Adrenal gland (tissue), 12 donors: ENCODE results near the gene ASCC1. TPM values are rescaled to one million over a fixed set of nuclear protein-coding genes. Genes with fewer than 3 reads are reported as not detected.

Experiments used
- DNase-seq, 7 donors: peaks; one replicate each; pipeline ENCODE4 v3.0.0-alpha.2; 2019 to 2020
- H3K27ac ChIP-seq, 5 donors: fragments of 200-600 bp; sonication (generic) in 4 of 5; 1 replicate in 3 of 5; 2 replicates in 2 of 5; pipeline versions ENCODE4 v1.5.1 to v1.8.0; 2016 to 2020; ENCODE audit warnings: mild to moderate bottlenecking in 1 of 5
- H3K27me3 ChIP-seq: fragments of 200-600 bp; 2 replicates; pipeline ENCODE4 v1.8.0; 2021
- H3K36me3 ChIP-seq, 2 donors: fragments of 200-600 bp; replicated peaks in 1 of 2; 1 replicate in 1 of 2; 2 replicates in 1 of 2; pipeline versions ENCODE4 v1.5.1 to v1.8.0; 2018 to 2022
- H3K4me1 ChIP-seq, 2 donors: fragments of 200-600 bp; replicated peaks in 1 of 2; 1 replicate in 1 of 2; 2 replicates in 1 of 2; pipeline versions ENCODE4 v1.5.1 to v1.8.0; 2018 to 2021
- H3K4me3 ChIP-seq, 4 donors: fragments of 200-600 bp; sonication (generic) in 3 of 4; one replicate each; pipeline ENCODE4 v1.5.1; 2016 to 2018
- H3K9me3 ChIP-seq, 3 donors: fragments of 200-600 bp; sonication (generic) in 1 of 3; replicated peaks in 1 of 3; 1 replicate in 2 of 3; 2 replicates in 1 of 3; pipeline versions ENCODE4 v1.5.1 to v1.8.0; 2016 to 2021
- POLR2A ChIP-seq, 2 donors: fragments of 450-650 bp; IDR thresholded peaks; one replicate each; pipeline ENCODE4 v1.6.1; 2017; ENCODE audit warnings: antibody characterized with exemption in 2 of 2, mild to moderate bottlenecking in 2 of 2, moderate library complexity in 1 of 2
- WGBS, 4 donors: extraction: QIAGEN DNeasy Blood & Tissue Kit in 2 of 4; methylation state at CpG; one replicate each; pipeline versions ENCODE4 v1.1.5 to v1.1.7; 2013 to 2017; 5-methylcytosine and 5-hydroxymethylcytosine counted together
- intact Hi-C, 2 donors: fragments of 100-400 bp; cut with DNase I; formaldehyde crosslinking; loops; one replicate each; pipeline versions ENCODE4 v1.14.1 to v1.15.0; 2022 to 2023
- polyA plus RNA-seq, 3 donors: library from polyadenylated mRNA; stranded (reverse); fragments of 200-250 nt in 2 of 3; fragments of 350-450 nt in 1 of 3; fragmentation: Illumina TruSeq in 1 of 3; extraction: RNeasy Lipid Tissue Mini Kit (QIAGEN cat#74804) in 1 of 3; gene quantifications; one replicate each; pipeline ENCODE4 v1.2.3, GENCODE V29; 2013 to 2014
- total RNA-seq, 9 donors: library from RNA; depleted of rRNA in 4 of 9; stranded (reverse); fragments of >200 nt in 4 of 9; fragments of 120-200 nt in 1 of 9; fragmentation: NEBNext Ultra II Directional in 1 of 9; extraction: Animal tissue kit (Norgen Biotek cat#: 25700) in 1 of 9; gene quantifications; one replicate each; pipeline versions ENCODE4 v1.1.0 to v1.2.4, GENCODE V29; 2013 to 2023
- TF ChIP-seq, protein P1 (sequence below), 6 experiments: fragments of 450-650 bp in 4 of 6; fragments of 200-600 bp in 2 of 6; sonication (generic) in 1 of 6; IDR thresholded peaks; 1 replicate in 5 of 6; 2 replicates in 1 of 6; pipeline versions ENCODE4 v1.5.1 to v1.8.0; 2016 to 2021; ENCODE audit warnings: antibody characterized with exemption in 6 of 6, mild to moderate bottlenecking in 2 of 6, moderate library complexity in 1 of 6
- donor health status: healthy with polysubstance abuse.
- donor health status: Bipolar disorder and iron deficiency.
- donor health status: DM: yes; HTN: yes; CAD: no.
- donor health status: DM: no; HTN: no; CAD: no.
- donor health status: DM: no; HTN: no; CAD: no.
- donor health status: DM: yes; HTN: yes; CAD: no.

Gene ASCC1
- total and polyA plus RNA-seq, 12 donors = 9.7 to 101 (median 36.7) TPM

DNA sequence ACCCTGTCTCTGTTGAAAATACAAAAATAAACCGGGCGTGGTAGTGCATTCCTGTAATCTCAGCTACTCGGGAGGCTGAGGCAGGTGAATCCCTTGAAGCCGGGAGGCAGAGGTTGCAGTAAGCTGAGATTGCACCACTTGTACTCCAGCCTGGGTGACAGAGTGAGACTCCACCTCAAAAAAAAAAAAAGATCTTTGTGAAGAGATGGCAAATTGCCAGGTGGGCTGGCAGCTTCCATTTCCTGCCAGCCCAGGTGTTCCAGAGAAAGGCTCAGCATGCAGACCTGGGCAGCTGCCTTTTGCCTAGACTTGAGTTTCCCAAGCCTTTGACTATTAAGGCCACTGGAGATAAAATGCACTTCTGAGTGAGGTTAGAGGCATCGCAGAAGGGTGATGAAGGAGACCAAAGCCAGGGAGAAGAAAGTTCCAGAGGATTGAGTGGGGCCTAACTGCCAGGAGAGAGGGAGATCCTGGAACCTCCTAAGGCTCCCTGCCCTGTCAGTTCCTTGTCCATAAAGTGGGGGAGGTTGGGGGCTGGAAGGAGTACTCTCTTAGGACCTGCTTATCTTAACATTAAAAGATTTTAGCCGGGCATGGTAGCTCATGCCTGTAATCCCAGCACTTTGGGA is 47.7 kb upstream of the ASCC1 start:
- no peaks in the 10 kb centered on the region for H3K9me3 ChIP-seq
- no peak for DNase-seq
- no peak overlapping the region for H3K27ac ChIP-seq
- H3K36me3 ChIP-seq = no peaks in the 10 kb centered on the region
- intact Hi-C loops = no loop called here
- H3K4me3 ChIP-seq = no peak overlapping the region
- TF ChIP-seq POLR2A (IDR thresholded peaks at IDR 0.05) = no peak
- TF ChIP-seq, protein P1, sequence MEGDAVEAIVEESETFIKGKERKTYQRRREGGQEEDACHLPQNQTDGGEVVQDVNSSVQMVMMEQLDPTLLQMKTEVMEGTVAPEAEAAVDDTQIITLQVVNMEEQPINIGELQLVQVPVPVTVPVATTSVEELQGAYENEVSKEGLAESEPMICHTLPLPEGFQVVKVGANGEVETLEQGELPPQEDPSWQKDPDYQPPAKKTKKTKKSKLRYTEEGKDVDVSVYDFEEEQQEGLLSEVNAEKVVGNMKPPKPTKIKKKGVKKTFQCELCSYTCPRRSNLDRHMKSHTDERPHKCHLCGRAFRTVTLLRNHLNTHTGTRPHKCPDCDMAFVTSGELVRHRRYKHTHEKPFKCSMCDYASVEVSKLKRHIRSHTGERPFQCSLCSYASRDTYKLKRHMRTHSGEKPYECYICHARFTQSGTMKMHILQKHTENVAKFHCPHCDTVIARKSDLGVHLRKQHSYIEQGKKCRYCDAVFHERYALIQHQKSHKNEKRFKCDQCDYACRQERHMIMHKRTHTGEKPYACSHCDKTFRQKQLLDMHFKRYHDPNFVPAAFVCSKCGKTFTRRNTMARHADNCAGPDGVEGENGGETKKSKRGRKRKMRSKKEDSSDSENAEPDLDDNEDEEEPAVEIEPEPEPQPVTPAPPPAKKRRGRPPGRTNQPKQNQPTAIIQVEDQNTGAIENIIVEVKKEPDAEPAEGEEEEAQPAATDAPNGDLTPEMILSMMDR (IDR thresholded peaks at IDR 0.05) = no peak
- H3K27me3 ChIP-seq = no peaks in the 10 kb centered on the region
- peaks cover 25 to 30% of the 10 kb centered on the region in 2 donors for H3K4me1 ChIP-seq
- 82 to 84% (median 84%) methylated on average over 6 of the region's 6 CpGs for WGBS, 4 donors

DNA sequence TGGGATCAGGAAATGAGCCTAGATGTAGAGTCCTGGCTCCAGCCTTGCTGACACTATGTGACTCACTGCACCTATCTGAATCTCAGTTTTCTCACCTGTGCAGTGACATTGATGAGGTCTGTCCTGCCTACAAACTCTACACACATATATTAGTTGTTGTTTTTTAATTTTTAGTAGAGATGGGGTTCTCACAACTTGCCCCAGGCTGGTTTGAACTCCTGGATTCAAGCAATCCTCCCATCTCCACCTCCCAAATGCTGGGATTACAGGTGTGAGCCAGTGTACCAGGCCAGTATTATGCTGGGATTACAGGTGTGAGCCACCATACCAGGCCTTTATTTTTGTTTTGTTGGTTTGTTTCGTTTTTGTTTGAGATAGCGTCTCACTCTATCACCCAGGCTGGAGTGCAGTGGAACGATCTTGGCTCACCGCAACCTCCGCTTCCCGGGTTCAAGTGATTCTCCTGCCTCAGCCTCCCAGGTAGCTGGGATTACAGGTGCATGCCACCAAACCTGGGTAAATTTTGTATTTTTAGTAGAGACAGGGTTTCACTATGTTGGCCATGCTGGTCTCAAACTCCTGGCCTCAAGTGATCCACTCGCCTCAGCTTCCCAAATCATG is 45.8 kb upstream of the ASCC1 start:
- peak overlapping the region; percentile 84 to 99 (median 93) for H3K27ac ChIP-seq
- DNase-seq = no peak
- 92 to 96% (median 94%) methylated on average over 7 of the region's 7 CpGs for WGBS, 4 donors
- H3K27me3 ChIP-seq = no peaks in the 10 kb centered on the region
- H3K9me3 ChIP-seq = no peaks in the 10 kb centered on the region
- TF ChIP-seq, protein P1 (IDR thresholded peaks at IDR 0.05) = no peak
- TF ChIP-seq POLR2A (IDR thresholded peaks at IDR 0.05) = no peak
- no peak overlapping the region for H3K4me3 ChIP-seq
- intact Hi-C loops = no loop called here
- peaks cover 31 to 40% of the 10 kb centered on the region in 2 donors for H3K4me1 ChIP-seq
- no peaks in the 10 kb centered on the region for H3K36me3 ChIP-seq

DNA sequence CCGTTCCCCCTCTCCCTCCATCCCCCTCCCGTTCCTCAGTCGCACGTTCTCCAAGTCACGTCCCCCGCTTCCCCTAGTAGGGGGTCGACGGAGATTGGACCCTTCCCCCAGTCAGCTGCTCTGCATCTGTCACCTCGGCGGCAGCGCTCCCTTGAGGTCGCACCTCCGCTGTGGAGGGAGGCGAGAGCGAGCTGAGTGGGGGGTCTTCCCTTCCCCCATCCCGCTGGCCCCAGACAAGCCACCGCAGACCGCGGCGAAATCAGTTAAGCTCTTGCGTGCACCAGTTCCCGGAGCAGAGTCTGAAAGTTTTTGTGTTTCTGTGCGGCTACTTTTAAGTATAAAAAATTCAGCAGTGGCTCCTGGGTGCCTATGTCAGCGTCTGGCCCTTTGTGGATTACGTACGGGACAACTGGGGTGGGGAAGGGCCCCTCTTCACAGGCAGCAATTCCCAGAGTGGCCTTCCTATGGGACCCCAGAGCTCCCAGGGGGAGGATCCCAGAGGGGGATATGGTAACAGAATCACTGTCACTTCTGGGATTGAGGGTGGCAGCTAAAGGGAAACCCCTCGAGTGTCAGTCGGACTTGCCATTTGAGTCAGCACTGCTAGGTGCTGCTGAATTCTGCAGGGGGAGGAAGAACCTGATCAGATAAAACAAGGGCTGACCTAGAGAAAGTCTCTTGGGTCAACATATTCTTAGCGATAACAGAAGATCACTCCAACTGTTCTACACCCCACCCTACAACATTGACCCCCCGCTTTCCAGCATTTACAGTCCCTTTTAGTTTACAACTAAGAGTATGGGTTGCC is 45.1 kb upstream of the ASCC1 start:
- peaks cover 37 to 47% of the 10 kb centered on the region in 2 donors for H3K4me1 ChIP-seq
- DNase-seq = peak in 3 of 7 donors; percentile 43 to 84 (median 57)
- TF ChIP-seq POLR2A (IDR thresholded peaks at IDR 0.05) = peak in 1 of 2 donors; percentile 58
- TF ChIP-seq, protein P1 (IDR thresholded peaks at IDR 0.05) = no peak
- intact Hi-C loops = no loop called here
- H3K4me3 ChIP-seq = peak overlapping the region in 2 of 4 donors; percentile 36 to 70
- H3K9me3 ChIP-seq = no peaks in the 10 kb centered on the region
- no peaks in the 10 kb centered on the region for H3K27me3 ChIP-seq
- WGBS, 4 donors = 4 to 12% (median 7%) methylated on average over 10 to 30 of the region's 30 CpGs
- H3K27ac ChIP-seq = peak overlapping the region; percentile 84 to 99 (median 93)
- no peaks in the 10 kb centered on the region for H3K36me3 ChIP-seq
